Spleen (tissue), 13 donors: Measurements from ENCODE around the gene ZNF284. TPM values are rescaled to one million over a fixed set of nuclear protein-coding genes. Genes with fewer than 3 reads are reported as not detected.

ENCODE experiments used
- DNase-seq: peaks from one replicate; pipeline ENCODE4 v3.0.0-alpha.2; 2020
- H3K27ac ChIP-seq, 8 donors: fragments of 200-600 bp; sonication (generic) in 7 of 8; 1 replicate in 4 of 8; 2 replicates in 4 of 8; pipeline versions ENCODE4 v1.5.0 to v1.8.0; 2016 to 2021; ENCODE audit warnings: inconsistent platforms in 4 of 8, mild to moderate bottlenecking in 4 of 8, moderate library complexity in 1 of 8
- H3K27me3 ChIP-seq, 7 donors: fragments of 200-600 bp; sonication (generic) in 6 of 7; replicated peaks in 1 of 7; 1 replicate in 4 of 7; 2 replicates in 3 of 7; pipeline versions ENCODE4 v1.5.0 to v1.8.0; 2016 to 2021; ENCODE audit warnings: inconsistent platforms in 3 of 7, mild to moderate bottlenecking in 1 of 7
- H3K36me3 ChIP-seq, 6 donors: fragments of 200-600 bp; sonication (generic) in 5 of 6; 1 replicate in 4 of 6; 2 replicates in 2 of 6; pipeline versions ENCODE4 v1.5.0 to v1.8.0; 2016 to 2021; ENCODE audit warnings: inconsistent platforms in 2 of 6
- H3K4me1 ChIP-seq, 6 donors: fragments of 200-600 bp; sonication (generic) in 5 of 6; 1 replicate in 3 of 6; 2 replicates in 3 of 6; pipeline versions ENCODE4 v1.5.0 to v1.8.0; 2016 to 2021; ENCODE audit warnings: inconsistent platforms in 3 of 6
- H3K4me3 ChIP-seq, 8 donors: fragments of 200-600 bp; sonication (generic) in 7 of 8; 1 replicate in 4 of 8; 2 replicates in 4 of 8; pipeline versions ENCODE4 v1.5.0 to v1.8.0; 2016 to 2021; ENCODE audit warnings: inconsistent platforms in 4 of 8, mild to moderate bottlenecking in 4 of 8, moderate library complexity in 2 of 8
- H3K9me3 ChIP-seq, 8 donors: fragments of 200-600 bp; sonication (generic) in 7 of 8; 1 replicate in 4 of 8; 2 replicates in 4 of 8; pipeline versions ENCODE4 v1.5.0 to v1.8.0; 2016 to 2021; ENCODE audit warnings: inconsistent platforms in 4 of 8
- POLR2A ChIP-seq, 3 donors: fragments of 450-650 bp; IDR thresholded peaks; one replicate each; pipeline ENCODE4 v1.5.1; 2017; ENCODE audit warnings: antibody characterized with exemption in 3 of 3, mild to moderate bottlenecking in 1 of 3
- POLR2AphosphoS5 ChIP-seq, 3 donors: sonication (generic); formaldehyde crosslinking; IDR thresholded peaks; one replicate each; pipeline ENCODE4 v1.5.1; 2017; ENCODE audit warnings: antibody characterized with exemption in 3 of 3
- WGBS, 5 donors: extraction: QIAGEN DNeasy Blood & Tissue Kit in 3 of 5; methylation state at CpG; one replicate each; pipeline versions ENCODE4 v1.1.5 to v1.1.7; 2013 to 2018; 5-methylcytosine and 5-hydroxymethylcytosine counted together
- intact Hi-C: fragments of 100-400 bp; cut with DNase I; formaldehyde crosslinking; loops from one replicate; pipeline ENCODE4 v1.15.0; 2023; ENCODE audit warnings: low total_unique reads
- long read RNA-seq, 2 donors: transcript quantifications; one replicate each; lab custom pipeline, GENCODE V29; 2026
- polyA plus RNA-seq, 3 donors: library from polyadenylated mRNA; stranded (reverse); fragments of 200-250 nt; gene quantifications; one replicate each; pipeline ENCODE4 v1.2.1, GENCODE V29; 2013
- total RNA-seq, 7 donors: library from RNA; depleted of rRNA in 3 of 7; stranded (reverse); fragments of >200 nt in 3 of 7; fragmentation: NEBNext Ultra II Directional in 4 of 7; extraction: Animal tissue kit (Norgen Biotek cat#: 25700) in 4 of 7; gene quantifications; one replicate each; pipeline versions ENCODE4 v1.1.0 to v1.2.1, GENCODE V29; 2016 to 2021
- TF ChIP-seq, protein P1 (sequence below), 11 experiments: fragments of 200-600 bp in 7 of 11; fragments of 450-650 bp in 4 of 11; sonication (generic) in 4 of 11; IDR thresholded peaks in 8 of 11; conservative IDR thresholded peaks in 3 of 11; 1 replicate in 7 of 11; 2 replicates in 4 of 11; pipeline versions ENCODE4 v1.4.0 to v1.8.0; 2016 to 2021; ENCODE audit warnings: antibody characterized with exemption in 11 of 11, inconsistent platforms in 4 of 11, mild to moderate bottlenecking in 1 of 11
- donor health status: healthy with polysubstance abuse.
- donor health status: DM: no; HTN: no; CAD: no; lungs with moderate emphysema.
- donor health status: DM: no; HTN: no; CAD: no.
- donor health status: Bipolar disorder and iron deficiency.
- donor health status: healthy.
- donor health status: DM: no; HTN: no; CAD: no.
- donor health status: DM: yes; HTN: yes; CAD: no.

ZNF284 gene
- total RNA-seq (1 to 10 TPM; 1.8 to 3.8 (median 3.0) TPM), polyA plus RNA-seq (1 to 10 TPM in 1 of 3 donors, under 1 TPM in 2; 0.59 to 1.3 (median 0.82) TPM)
- long read RNA-seq, donor 1, result 0 reads
- long read RNA-seq, donor 2, result 0 reads

DNA sequence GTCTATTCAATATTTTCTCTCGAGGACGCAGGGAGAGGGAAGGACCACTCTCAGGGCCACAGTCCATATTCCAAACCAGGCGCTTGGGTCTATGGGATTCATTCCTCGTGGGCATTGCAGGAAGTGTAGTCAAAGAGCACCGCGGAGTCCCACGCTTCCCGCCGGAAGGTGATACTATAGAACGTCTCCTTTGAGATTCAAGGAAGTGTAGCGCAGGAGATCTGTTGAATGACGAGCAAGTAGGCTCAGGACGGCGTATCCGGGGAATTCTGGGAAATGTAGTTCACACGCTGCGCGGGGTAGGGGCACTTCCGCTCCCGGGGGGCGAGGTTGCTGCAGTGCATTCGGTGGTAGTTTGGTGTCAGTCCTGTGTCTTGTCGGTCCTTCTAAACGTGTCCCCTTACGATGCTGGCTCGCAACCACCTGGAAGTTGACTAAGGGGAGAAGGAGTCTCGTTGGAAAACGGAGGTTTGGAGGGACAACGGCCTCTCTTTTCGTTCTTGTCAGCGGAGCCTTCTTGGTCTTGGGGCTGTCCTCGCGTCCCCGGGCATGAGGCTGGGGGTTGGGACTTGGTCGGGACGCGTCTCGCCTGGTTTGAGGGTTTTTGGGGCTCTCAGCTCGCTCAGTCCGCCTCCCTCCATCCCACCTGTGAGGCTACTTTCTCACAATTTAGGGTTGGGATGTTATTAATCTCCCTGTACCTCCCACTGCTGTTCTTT, at the start of gene ZNF284:
Gene ZNF284, plus strand, starts transcription at position 336 of the 719 bp plus-strand sequence. CDS start 4,231 bp downstream, outside the sequence.
- no peaks in the 10 kb centered on the region for H3K27me3 ChIP-seq
- peak; percentile 93 for DNase-seq
- H3K9me3 ChIP-seq, result peaks cover 1 to 45% (median 40%) of the 10 kb centered on the region in 8 donors
- intact Hi-C loops, result no loop called here
- peaks cover 9 to 23% (median 19%) of the 10 kb centered on the region in 6 donors for H3K4me1 ChIP-seq
- H3K27ac ChIP-seq, result peak within 1 kb of the TSS; percentile 55 to 80 (median 68)
- peaks cover 0 to 24% (median 5%) of the 10 kb centered on the region in 6 donors for H3K36me3 ChIP-seq
- WGBS, 5 donors, result 1 to 4% (median 1%) methylated on average over 30 to 40 of the region's 40 CpGs
- peak within 1 kb of the TSS; percentile 44 to 88 (median 63) for H3K4me3 ChIP-seq
- TF ChIP-seq POLR2A (IDR thresholded peaks at IDR 0.05) (no peak), POLR2AphosphoS5 (IDR thresholded peaks at IDR 0.05) (peak; percentile 54 to 88 (median 84))

DNA sequence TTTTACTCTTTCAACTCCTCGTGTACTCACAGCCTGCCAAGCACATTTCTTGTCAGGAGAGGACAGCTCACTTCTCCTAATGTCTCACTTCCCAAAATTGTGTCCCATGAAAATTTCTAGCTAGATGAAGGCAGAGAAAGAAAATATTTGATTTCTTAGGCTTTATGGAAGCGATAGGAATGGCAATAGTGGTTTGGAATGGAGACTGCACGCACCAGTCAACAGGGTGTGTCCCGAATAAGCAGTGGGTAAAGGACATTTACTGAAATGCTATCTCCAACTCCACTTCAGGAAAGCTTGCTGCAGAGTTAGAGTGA, 47.1 kb upstream of the ZNF284 start:
- H3K4me3 ChIP-seq, result peak overlapping the region; percentile 47 to 89 (median 70)
- H3K27me3 ChIP-seq, result no peaks in the 10 kb centered on the region
- no peak for DNase-seq
- H3K36me3 ChIP-seq, result peaks cover 9 to 36% (median 32%) of the 10 kb centered on the region in 6 donors
- H3K27ac ChIP-seq, result peak overlapping the region in 7 of 8 donors; percentile 51 to 87 (median 74)
- intact Hi-C loops, result no loop called here
- peaks cover 0 to 20% (median 16%) of the 10 kb centered on the region in 6 donors for H3K4me1 ChIP-seq
- TF ChIP-seq, protein P1, sequence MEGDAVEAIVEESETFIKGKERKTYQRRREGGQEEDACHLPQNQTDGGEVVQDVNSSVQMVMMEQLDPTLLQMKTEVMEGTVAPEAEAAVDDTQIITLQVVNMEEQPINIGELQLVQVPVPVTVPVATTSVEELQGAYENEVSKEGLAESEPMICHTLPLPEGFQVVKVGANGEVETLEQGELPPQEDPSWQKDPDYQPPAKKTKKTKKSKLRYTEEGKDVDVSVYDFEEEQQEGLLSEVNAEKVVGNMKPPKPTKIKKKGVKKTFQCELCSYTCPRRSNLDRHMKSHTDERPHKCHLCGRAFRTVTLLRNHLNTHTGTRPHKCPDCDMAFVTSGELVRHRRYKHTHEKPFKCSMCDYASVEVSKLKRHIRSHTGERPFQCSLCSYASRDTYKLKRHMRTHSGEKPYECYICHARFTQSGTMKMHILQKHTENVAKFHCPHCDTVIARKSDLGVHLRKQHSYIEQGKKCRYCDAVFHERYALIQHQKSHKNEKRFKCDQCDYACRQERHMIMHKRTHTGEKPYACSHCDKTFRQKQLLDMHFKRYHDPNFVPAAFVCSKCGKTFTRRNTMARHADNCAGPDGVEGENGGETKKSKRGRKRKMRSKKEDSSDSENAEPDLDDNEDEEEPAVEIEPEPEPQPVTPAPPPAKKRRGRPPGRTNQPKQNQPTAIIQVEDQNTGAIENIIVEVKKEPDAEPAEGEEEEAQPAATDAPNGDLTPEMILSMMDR (IDR thresholded peaks at IDR 0.05 in 8 of 11, conservative IDR thresholded peaks at IDR 0.05 in 3 of 11), result no peak
- TF ChIP-seq POLR2AphosphoS5 (IDR thresholded peaks at IDR 0.05) (no peak), POLR2A (IDR thresholded peaks at IDR 0.05) (no peak)
- WGBS, 5 donors, result 44 to 50% (median 47%) methylated on average over 4 of the region's 4 CpGs
- H3K9me3 ChIP-seq, result peaks cover 10 to 56% (median 39%) of the 10 kb centered on the region in 8 donors

DNA sequence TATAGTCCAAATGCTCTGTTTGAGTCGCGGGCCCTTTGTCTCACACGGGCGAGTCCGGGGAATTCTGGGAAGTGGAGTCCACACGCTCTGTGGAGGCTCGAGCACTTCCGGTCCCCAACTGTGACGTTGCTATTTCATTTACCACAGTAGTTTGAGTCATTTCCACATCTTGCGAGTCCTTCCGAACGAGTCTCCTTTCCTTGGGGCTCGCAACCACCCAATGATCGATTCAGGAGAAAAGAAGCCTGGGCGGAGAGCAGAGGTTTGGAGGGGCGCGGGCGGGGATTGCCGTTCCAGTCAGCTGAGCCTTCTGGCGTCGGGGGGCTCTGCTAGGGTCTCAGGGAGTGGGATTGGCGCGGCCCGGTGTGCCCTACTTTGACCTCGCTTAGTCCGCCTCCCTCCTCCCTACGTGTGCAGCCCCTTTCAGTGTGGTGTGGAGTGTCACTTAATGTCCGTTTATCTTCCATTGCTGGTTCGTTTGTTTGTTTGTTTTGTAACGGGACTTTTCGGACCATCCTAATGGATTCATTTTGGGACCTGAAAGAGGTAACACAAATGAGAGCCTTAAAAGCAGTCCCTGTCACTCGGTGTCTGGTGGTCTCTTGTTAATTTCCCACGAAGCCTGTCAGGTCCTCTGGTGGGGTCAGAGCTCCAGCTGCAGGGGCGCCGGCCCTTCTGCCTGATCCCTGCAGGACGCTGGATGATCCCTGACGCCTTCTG, 46.6 kb upstream of the ZNF284 start, which contains the start of gene ZNF222:
Gene ZNF222, plus strand, starts transcription at position 163 of the 720 bp plus-strand sequence. Its CDS starts 58 bp downstream, at position 221.
- intact Hi-C loops, result no loop called here
- Histone ChIP-seq H3K27ac (peak within 1 kb of the TSS in 7 of 8 donors; percentile 51 to 87 (median 74)), H3K36me3 (peaks cover 12 to 41% (median 37%) of the 10 kb centered on the region in 6 donors), H3K4me3 (peak within 1 kb of the TSS; percentile 47 to 89 (median 70)), H3K9me3 (peaks cover 10 to 56% (median 40%) of the 10 kb centered on the region in 8 donors), H3K4me1 (peaks cover 0 to 20% (median 16%) of the 10 kb centered on the region in 6 donors), H3K27me3 (no peaks in the 10 kb centered on the region)
- peak; percentile 94 for DNase-seq
- 3 to 6% (median 3%) methylated on average over 30 to 37 of the region's 37 CpGs for WGBS, 5 donors
- peak; percentile 53 to 78 (median 64) for TF ChIP-seq POLR2AphosphoS5 (IDR thresholded peaks at IDR 0.05)
- TF ChIP-seq, protein P1 (IDR thresholded peaks at IDR 0.05 in 8 of 11, conservative IDR thresholded peaks at IDR 0.05 in 3 of 11), result no peak
- no peak for TF ChIP-seq POLR2A (IDR thresholded peaks at IDR 0.05)

GRCh38 chr19:44026622-44027021, 45.3 kb upstream of the ZNF284 start:
- Histone ChIP-seq H3K36me3 (peaks cover 18 to 53% (median 50%) of the 10 kb centered on the region in 6 donors), H3K27me3 (no peaks in the 10 kb centered on the region), H3K9me3 (peaks cover 16 to 63% (median 46%) of the 10 kb centered on the region in 8 donors), H3K4me3 (no peak overlapping the region), H3K4me1 (peaks cover 0 to 20% (median 16%) of the 10 kb centered on the region in 6 donors), H3K27ac (no peak overlapping the region)
- intact Hi-C loops, result no loop called here
- TF ChIP-seq, protein P1 (IDR thresholded peaks at IDR 0.05 in 8 of 11, conservative IDR thresholded peaks at IDR 0.05 in 3 of 11), result no peak
- TF ChIP-seq POLR2AphosphoS5 (IDR thresholded peaks at IDR 0.05) (no peak), POLR2A (IDR thresholded peaks at IDR 0.05) (no peak)
- 96 to 98% (median 98%) methylated on average over 6 of the region's 6 CpGs for WGBS, 5 donors
- no peak for DNase-seq
